GM10248 (cell line): ENCODE results near the gene TRIOBP.

Source experiments
- CTCF ChIA-PET: fragments of 300-600 bp; sonication (Branson Sonifier 250); formaldehyde crosslinking; extraction: SDS; loops from one replicate; lab custom pipeline; 2021; ENCODE audit warnings: antibody characterized with exemption; lab: Yijun Ruan, JAX
- POLR2A ChIA-PET: fragments of 350-650 bp; sonication (Branson Sonifier 250); formaldehyde crosslinking; extraction: SDS; loops from one replicate; lab custom pipeline; 2020; ENCODE audit warnings: antibody characterized with exemption; lab: Yijun Ruan, JAX
- DNase-seq: peaks from one replicate; pipeline ENCODE4 v3.0.0; 2012; ENCODE audit errors: extremely low spot score
- TF ChIP-seq, protein P1 (sequence below): IDR thresholded peaks from 2 replicates; pipeline ENCODE4 v1.5.1; 2012; ENCODE audit warnings: mild to moderate bottlenecking, low read depth; ENCODE audit errors: extremely low read depth, missing control alignments, control extremely low read depth

Gene TRIOBP

DNA sequence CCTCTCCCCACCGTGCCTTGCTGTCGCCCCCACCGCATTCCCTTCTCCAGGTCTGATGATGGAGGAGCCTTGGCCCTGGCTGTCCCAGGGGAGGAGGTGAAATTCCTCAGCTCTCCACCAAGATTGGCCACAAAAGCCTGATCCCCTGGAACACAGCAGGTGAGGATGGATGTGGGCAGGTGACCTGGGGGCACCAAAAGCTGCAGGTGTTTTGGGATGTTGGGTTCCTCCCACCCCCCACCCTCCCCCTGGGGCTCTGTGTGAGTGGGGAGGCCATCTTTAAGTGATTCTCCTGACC, 639 bp downstream of the TRIOBP start:
- TF ChIP-seq, protein P1, sequence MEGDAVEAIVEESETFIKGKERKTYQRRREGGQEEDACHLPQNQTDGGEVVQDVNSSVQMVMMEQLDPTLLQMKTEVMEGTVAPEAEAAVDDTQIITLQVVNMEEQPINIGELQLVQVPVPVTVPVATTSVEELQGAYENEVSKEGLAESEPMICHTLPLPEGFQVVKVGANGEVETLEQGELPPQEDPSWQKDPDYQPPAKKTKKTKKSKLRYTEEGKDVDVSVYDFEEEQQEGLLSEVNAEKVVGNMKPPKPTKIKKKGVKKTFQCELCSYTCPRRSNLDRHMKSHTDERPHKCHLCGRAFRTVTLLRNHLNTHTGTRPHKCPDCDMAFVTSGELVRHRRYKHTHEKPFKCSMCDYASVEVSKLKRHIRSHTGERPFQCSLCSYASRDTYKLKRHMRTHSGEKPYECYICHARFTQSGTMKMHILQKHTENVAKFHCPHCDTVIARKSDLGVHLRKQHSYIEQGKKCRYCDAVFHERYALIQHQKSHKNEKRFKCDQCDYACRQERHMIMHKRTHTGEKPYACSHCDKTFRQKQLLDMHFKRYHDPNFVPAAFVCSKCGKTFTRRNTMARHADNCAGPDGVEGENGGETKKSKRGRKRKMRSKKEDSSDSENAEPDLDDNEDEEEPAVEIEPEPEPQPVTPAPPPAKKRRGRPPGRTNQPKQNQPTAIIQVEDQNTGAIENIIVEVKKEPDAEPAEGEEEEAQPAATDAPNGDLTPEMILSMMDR = no peak
- ChIA-PET CTCF (no interaction called here), POLR2A (no interaction called here)
- DNase-seq = no peak

DNA sequence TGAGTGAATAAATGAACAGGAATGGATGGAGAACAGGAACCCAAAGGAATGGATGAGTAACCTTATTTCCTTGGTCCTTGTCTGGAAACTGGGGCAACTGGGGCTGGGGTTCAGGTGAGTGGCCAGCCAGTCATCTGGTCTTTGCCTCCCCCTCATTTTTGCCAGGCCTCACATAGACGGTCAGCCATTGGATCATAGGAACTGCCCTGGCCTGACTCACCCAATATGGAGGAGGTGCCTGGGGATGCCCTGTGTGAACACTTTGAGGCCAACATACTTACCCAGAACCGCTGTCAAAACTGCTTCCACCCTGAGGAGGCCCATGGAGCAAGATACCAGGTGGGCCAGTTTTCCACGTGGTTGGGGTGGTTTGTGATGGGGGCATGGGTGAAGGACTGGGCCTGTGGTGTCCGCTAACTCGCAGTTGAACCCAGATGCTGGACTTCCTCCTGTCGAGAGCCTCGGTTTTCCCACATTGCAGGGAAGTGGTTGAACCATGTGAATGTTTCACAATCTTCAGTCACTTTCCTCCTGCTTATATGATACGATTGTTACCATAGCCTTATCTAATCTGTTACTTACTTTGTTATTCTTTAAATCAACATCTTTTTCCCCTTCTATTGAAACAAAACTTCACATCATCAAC, 4.4 kb downstream of the TRIOBP start:
- ChIA-PET POLR2A (interaction anchor here (0.6 kb wide), 1 partner anchor 21 kb away, joined by 3 read pairs; no protein-coding TSS in a partner anchor), CTCF (no interaction called here)
- TF ChIP-seq, protein P1 = no peak
- DNase-seq = no peak

DNA sequence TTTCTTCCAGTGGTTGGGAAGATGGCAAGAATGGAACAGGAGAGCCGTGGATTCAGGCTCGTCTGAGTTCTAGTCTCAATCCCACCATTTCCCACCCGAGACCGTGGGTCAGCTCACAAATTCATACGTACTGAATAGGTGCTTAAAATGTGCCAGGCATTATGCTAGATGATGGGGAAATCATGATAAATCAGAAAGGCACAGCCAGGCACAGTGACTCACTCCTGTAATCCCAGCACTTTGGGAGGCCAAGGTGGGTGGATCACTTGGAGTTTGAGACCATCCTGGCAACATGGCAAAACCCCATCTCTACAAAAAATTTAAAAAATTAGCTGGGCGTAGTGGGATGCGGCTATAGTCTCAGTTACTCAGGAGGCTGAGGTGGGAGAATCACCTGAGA, 7.1 kb downstream of the TRIOBP start:
- no peak for DNase-seq
- CTCF ChIA-PET = interaction anchor here (1.2 kb wide), 1 partner anchor 9 kb away, joined by 3 read pairs; no protein-coding TSS in a partner anchor
- POLR2A ChIA-PET = no interaction called here
- TF ChIP-seq, protein P1 = no peak

DNA sequence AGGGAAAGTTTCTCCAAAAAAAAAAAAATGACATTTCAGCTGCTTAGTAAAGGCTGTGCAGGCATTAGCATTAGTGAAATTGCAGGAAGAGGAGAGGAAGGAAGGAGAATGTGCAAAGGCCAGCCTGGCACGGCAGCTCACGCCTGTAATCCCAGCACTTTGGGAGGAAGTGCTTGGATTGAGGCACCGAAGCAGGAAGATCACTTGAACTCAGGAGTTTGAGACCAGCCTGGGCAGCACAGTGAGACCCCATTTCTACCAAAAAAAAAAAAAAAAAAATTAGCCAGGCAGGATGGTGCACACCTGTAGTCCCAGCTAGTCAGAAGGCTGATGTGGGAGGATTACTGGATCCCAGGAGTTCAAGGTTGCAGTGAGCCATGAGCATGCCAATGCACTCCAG, 7.8 kb downstream of the TRIOBP start:
- TF ChIP-seq, protein P1 = no peak
- CTCF ChIA-PET = interaction anchor here (0.7 kb wide), 1 partner anchor 62 kb away, joined by 4 read pairs; no protein-coding TSS in a partner anchor
- DNase-seq = no peak
- POLR2A ChIA-PET = no interaction called here

DNA sequence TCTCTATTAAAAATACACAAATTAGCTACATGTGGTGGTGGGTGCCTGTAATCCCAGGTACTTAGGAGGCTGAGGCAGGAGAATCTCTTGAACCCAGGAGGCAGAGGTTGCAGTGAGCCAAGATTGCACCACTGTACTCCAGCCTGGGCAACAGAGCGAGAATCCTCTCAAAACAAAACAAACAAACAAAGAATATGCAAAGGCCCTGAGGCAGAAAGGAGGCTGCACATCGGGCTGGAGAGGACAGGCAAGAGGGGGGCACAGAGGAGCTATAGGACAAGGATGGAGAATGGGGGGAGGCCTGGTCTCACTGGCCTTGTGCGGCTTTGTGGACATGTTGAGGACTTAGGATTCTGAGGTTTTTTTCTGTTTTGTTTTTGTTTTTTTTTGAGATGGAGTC, 8.4 kb downstream of the TRIOBP start:
- ChIA-PET CTCF (interaction anchor here (0.7 kb wide), 1 partner anchor 63 kb away, joined by 4 read pairs; no protein-coding TSS in a partner anchor), POLR2A (no interaction called here)
- TF ChIP-seq, protein P1 = no peak
- no peak for DNase-seq

DNA sequence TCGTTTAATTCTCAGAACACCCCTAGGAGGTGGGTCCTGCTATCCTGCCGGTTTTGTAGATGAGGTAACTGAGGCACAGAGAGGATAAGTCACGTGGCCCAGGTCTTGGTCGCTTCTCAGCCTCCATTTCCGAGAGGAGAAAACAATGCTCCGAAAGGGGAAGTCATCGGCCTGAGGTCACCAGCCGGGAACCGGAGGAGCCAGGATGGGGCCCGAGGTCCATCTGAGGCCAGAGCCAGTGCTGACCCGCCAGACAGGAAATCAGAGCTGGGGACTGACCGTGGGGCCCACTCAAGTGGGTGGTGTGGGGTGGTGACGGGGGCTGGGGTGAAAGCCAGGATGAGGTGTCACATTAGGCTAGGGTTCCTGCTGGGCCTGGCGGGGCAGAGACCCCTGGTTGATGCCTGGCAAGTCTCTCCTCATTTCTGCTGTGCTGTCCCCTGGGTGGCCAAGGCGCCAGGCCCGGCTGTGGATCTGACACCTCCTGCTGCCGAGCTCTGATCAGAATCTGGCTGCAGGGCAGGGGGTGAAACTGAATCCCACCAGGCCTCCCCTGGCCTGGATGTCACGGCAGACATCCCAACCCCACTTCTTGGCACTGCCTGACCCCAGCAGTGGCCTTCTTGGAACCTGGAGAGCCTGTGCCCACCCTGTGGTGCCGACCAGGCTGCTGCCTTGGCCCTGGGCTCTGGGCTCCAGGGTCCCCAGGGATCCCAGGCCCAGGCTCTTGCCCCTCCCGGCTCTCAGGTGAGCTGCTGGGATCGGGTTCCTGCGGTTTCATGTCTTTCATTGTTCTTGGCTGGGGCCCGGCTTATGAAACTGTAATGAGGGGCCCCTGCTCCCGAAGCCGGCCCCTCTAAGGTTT, 12.0 kb downstream of the TRIOBP start:
- DNase-seq = no peak
- CTCF ChIA-PET = interaction anchor here (1.1 to 1.8 kb wide), 2 partner anchors 28 to 49 kb away, joined by 3 to 4 read pairs; no protein-coding TSS in a partner anchor
- TF ChIP-seq, protein P1 = no peak
- POLR2A ChIA-PET = no interaction called here
